Stomach smooth muscle (tissue), 2 donors: ENCODE results near the gene PPM1G.
"Not testable (repeated sequence)": the region's sequence is repeated elsewhere in the genome, so short reads cannot be mapped to it uniquely, and the experiment has no call there.

Source experiments
- H3K27ac ChIP-seq: one replicate; pipeline ENCODE4 v1.7.0; 2013; ENCODE audit warnings: mild to moderate bottlenecking, low read length, inconsistent platforms
- H3K27me3 ChIP-seq, 2 donors: one replicate each; pipeline ENCODE4 v1.7.0; 2013; ENCODE audit warnings: low read length in 2 of 2; ENCODE audit not compliant: insufficient read depth in 2 of 2, control insufficient read depth in 1 of 2
- H3K36me3 ChIP-seq, 2 donors: one replicate each; pipeline ENCODE4 v1.7.0; 2013; ENCODE audit warnings: low read length in 2 of 2; ENCODE audit not compliant: control insufficient read depth in 2 of 2, insufficient read depth in 2 of 2
- H3K4me1 ChIP-seq: one replicate; pipeline ENCODE4 v1.7.0; 2013; ENCODE audit warnings: low read length; ENCODE audit not compliant: control insufficient read depth, insufficient read depth
- H3K4me3 ChIP-seq, 2 donors: one replicate each; pipeline ENCODE4 v1.7.0; 2013; ENCODE audit warnings: low read length in 2 of 2
- H3K9ac ChIP-seq, 2 donors: one replicate each; pipeline ENCODE4 v1.7.0; 2013; ENCODE audit warnings: low read length in 2 of 2, mild to moderate bottlenecking in 1 of 2
- H3K9me3 ChIP-seq, 2 donors: one replicate each; pipeline ENCODE4 v1.7.0; 2013; ENCODE audit warnings: low read length in 2 of 2; ENCODE audit not compliant: control insufficient read depth in 2 of 2
- donor health status: healthy.
- donor health status: Pancreatic carcinoma.

The PPM1G gene

GRCh38 chr2:27435628-27436027 lies 26.2 kb upstream of the PPM1G start:
- no peaks in the 10 kb centered on the region for H3K27me3 ChIP-seq
- H3K9me3 ChIP-seq = no peaks in the 10 kb centered on the region
- no peak overlapping the region for H3K9ac ChIP-seq
- no peak overlapping the region for H3K27ac ChIP-seq
- H3K4me1 ChIP-seq = peaks cover 11% of the 10 kb centered on the region
- no peak overlapping the region for H3K4me3 ChIP-seq
- peaks cover 57 to 62% of the 10 kb centered on the region in 2 donors for H3K36me3 ChIP-seq

- Histone ChIP-seq H3K4me3 (no peak overlapping the region), H3K27ac (no peak overlapping the region), H3K9me3 (no peaks in the 10 kb centered on the region), H3K4me1 (peaks cover 30% of the 10 kb centered on the region), H3K27me3 (no peaks in the 10 kb centered on the region), H3K9ac (no peak overlapping the region), H3K36me3 (peaks cover 32 to 34% of the 10 kb centered on the region in 2 donors)
Observed at GRCh38 chr2:27431395-27431794, 22.0 kb upstream of the PPM1G start.

GRCh38 chr2:27428978-27429541 lies 19.7 kb upstream of the PPM1G start:
- Histone ChIP-seq H3K27ac (peak overlapping the region; percentile 94), H3K4me1 (peaks cover 30% of the 10 kb centered on the region), H3K36me3 (peaks cover 10 to 11% of the 10 kb centered on the region in 2 donors), H3K9me3 (no peaks in the 10 kb centered on the region), H3K4me3 (peak overlapping the region; percentile 80 to 88), H3K27me3 (no peaks in the 10 kb centered on the region), H3K9ac (peak overlapping the region; percentile 89 to 96)

- H3K9me3 ChIP-seq = no peaks in the 10 kb centered on the region
- peak within 1 kb of the TSS; percentile 94 for H3K27ac ChIP-seq
- peak within 1 kb of the TSS; percentile 80 to 88 for H3K4me3 ChIP-seq
- peak within 1 kb of the TSS; percentile 89 to 96 for H3K9ac ChIP-seq
- H3K4me1 ChIP-seq = peaks cover 28% of the 10 kb centered on the region
- H3K36me3 ChIP-seq = peaks cover 4% of the 10 kb centered on the region in 2 donors
- H3K27me3 ChIP-seq = no peaks in the 10 kb centered on the region
Observed at GRCh38 chr2:27428213-27428977, 19.0 kb upstream of the PPM1G start, which contains the start of gene NRBP1. TSS of gene NRBP1 (plus strand) at chr2:27428631. CDS start at chr2:27433274, 4,643 bp downstream.

GRCh38 chr2:27427863-27428212 lies 18.4 kb upstream of the PPM1G start:
- Histone ChIP-seq H3K36me3 (no peaks in the 10 kb centered on the region), H3K27me3 (no peaks in the 10 kb centered on the region), H3K4me3 (peak overlapping the region; percentile 80 to 88), H3K27ac (peak overlapping the region; percentile 94), H3K4me1 (peaks cover 28% of the 10 kb centered on the region), H3K9me3 (no peaks in the 10 kb centered on the region), H3K9ac (peak overlapping the region; percentile 89 to 96)

- peaks cover 14% of the 10 kb centered on the region for H3K4me1 ChIP-seq
- not testable (repeated sequence) for H3K27ac ChIP-seq, H3K4me3 ChIP-seq, H3K27me3 ChIP-seq, H3K9ac ChIP-seq, H3K9me3 ChIP-seq, H3K36me3 ChIP-seq
Observed at GRCh38 chr2:27425039-27425438, 15.6 kb upstream of the PPM1G start.

- Histone ChIP-seq H3K4me1 (peaks cover 4% of the 10 kb centered on the region), H3K9me3 (no peaks in the 10 kb centered on the region), H3K36me3 (no peaks in the 10 kb centered on the region), H3K9ac (no peak overlapping the region), H3K27ac (no peak overlapping the region), H3K27me3 (no peaks in the 10 kb centered on the region), H3K4me3 (no peak overlapping the region)
Observed at GRCh38 chr2:27422958-27423357, 13.6 kb upstream of the PPM1G start.

- H3K27me3 ChIP-seq = no peaks in the 10 kb centered on the region
- H3K36me3 ChIP-seq = no peaks in the 10 kb centered on the region
- no peak overlapping the region for H3K4me3 ChIP-seq
- H3K27ac ChIP-seq = no peak overlapping the region
- H3K4me1 ChIP-seq = no peaks in the 10 kb centered on the region
- no peak overlapping the region for H3K9ac ChIP-seq
- no peaks in the 10 kb centered on the region for H3K9me3 ChIP-seq
Observed at GRCh38 chr2:27421660-27422250, 12.4 kb upstream of the PPM1G start.

GRCh38 chr2:27420996-27421395 lies 11.6 kb upstream of the PPM1G start:
- Histone ChIP-seq H3K9me3 (no peaks in the 10 kb centered on the region), H3K9ac (no peak overlapping the region), H3K36me3 (no peaks in the 10 kb centered on the region), H3K27ac (no peak overlapping the region), H3K27me3 (no peaks in the 10 kb centered on the region), H3K4me3 (no peak overlapping the region), H3K4me1 (no peaks in the 10 kb centered on the region)

- H3K4me3 ChIP-seq = no peak overlapping the region
- no peak overlapping the region for H3K9ac ChIP-seq
- no peaks in the 10 kb centered on the region for H3K27me3 ChIP-seq
- no peaks in the 10 kb centered on the region for H3K4me1 ChIP-seq
- H3K36me3 ChIP-seq = no peaks in the 10 kb centered on the region
- H3K9me3 ChIP-seq = no peaks in the 10 kb centered on the region
- H3K27ac ChIP-seq = no peak overlapping the region
Observed at GRCh38 chr2:27416151-27416550, 6.8 kb upstream of the PPM1G start.
